HG02970 (cell line): Measurements from ENCODE around the gene PITPNM3.

Experiments used
- ATAC-seq: cut with Tn5 transposase; IDR thresholded peaks from one replicate; pipeline ENCODE4 v1.9.1; 2021; ENCODE audit warnings: mild to moderate bottlenecking, moderate library complexity, moderate number of reproducible peaks; ENCODE audit not compliant: unreplicated experiment, low FRiP score

Gene PITPNM3

GRCh38 chr17:6503641-6504195 lies 52.6 kb downstream of the PITPNM3 start:
- no peak for ATAC-seq

- no peak for ATAC-seq
Measured at GRCh38 chr17:6502871-6503509, 53.4 kb downstream of the PITPNM3 start.

- ATAC-seq = no peak
Measured at GRCh38 chr17:6502142-6502541, 54.2 kb downstream of the PITPNM3 start.

- no peak for ATAC-seq
Measured at GRCh38 chr17:6501359-6501758, 55.0 kb downstream of the PITPNM3 start.

- ATAC-seq = no peak
Measured at GRCh38 chr17:6498901-6499540, 57.3 kb downstream of the PITPNM3 start.

- ATAC-seq = no peak
Measured at GRCh38 chr17:6498356-6498755, 58.0 kb downstream of the PITPNM3 start.

GRCh38 chr17:6497496-6498221 lies 58.7 kb downstream of the PITPNM3 start:
- no peak for ATAC-seq

- no peak for ATAC-seq
Measured at GRCh38 chr17:6496640-6497441, 59.5 kb downstream of the PITPNM3 start.

- no peak for ATAC-seq
Measured at GRCh38 chr17:6496116-6496481, 60.3 kb downstream of the PITPNM3 start.

- ATAC-seq = no peak
Measured at GRCh38 chr17:6495450-6496115, 60.8 kb downstream of the PITPNM3 start.

- ATAC-seq = no peak
Measured at GRCh38 chr17:6494239-6494941, 62.0 kb downstream of the PITPNM3 start.

GRCh38 chr17:6492892-6493674 lies 63.3 kb downstream of the PITPNM3 start:
- ATAC-seq = no peak

- ATAC-seq = no peak
Measured at GRCh38 chr17:6491071-6491700, 65.2 kb downstream of the PITPNM3 start.

- no peak for ATAC-seq
Measured at GRCh38 chr17:6489016-6489550, 67.3 kb downstream of the PITPNM3 start.

GRCh38 chr17:6488008-6488539 lies 68.3 kb downstream of the PITPNM3 start:
- no peak for ATAC-seq

GRCh38 chr17:6487251-6488007 lies 68.9 kb downstream of the PITPNM3 start:
- no peak for ATAC-seq
